Neural crest cell (in vitro differentiated cells): Measurements from ENCODE around the gene KISS1. TPM values are rescaled to one million over a fixed set of nuclear protein-coding genes. Genes with fewer than 3 reads are reported as not detected.

ENCODE experiments used
- DNase-seq: peaks from one replicate; pipeline ENCODE4 v3.0.0; 2021; ENCODE audit warnings: low read depth, mixed read lengths, low spot score
- H3K27ac Mint-ChIP-seq: one replicate; pipeline ENCODE4 v1.8.0; 2021; ENCODE audit warnings: mild to moderate bottlenecking, mixed read lengths; ENCODE audit not compliant: unreplicated experiment
- H3K27me3 Mint-ChIP-seq: 2 replicates; pipeline ENCODE4 v1.8.0; 2021; ENCODE audit warnings: low read depth, mild to moderate bottlenecking, mixed read lengths
- H3K36me3 Mint-ChIP-seq: 2 replicates; pipeline ENCODE4 v1.8.0; 2021; ENCODE audit warnings: low read depth, mild to moderate bottlenecking, mixed read lengths
- H3K4me1 Mint-ChIP-seq: 2 replicates; pipeline ENCODE4 v1.8.0; 2021; ENCODE audit warnings: mixed read lengths
- H3K4me3 Mint-ChIP-seq: one replicate; pipeline ENCODE4 v1.8.0; 2021; ENCODE audit warnings: mild to moderate bottlenecking, mixed read lengths
- H3K9me3 Mint-ChIP-seq: 2 replicates; pipeline ENCODE4 v1.8.0; 2021; ENCODE audit warnings: mixed read lengths
- CTCF ChIP-seq: fragments of 200-600 bp; sonication (generic); conservative IDR thresholded peaks from 2 replicates; pipeline ENCODE4 v1.5.0; 2021; ENCODE audit warnings: antibody characterized with exemption, mild to moderate bottlenecking
- total RNA-seq: library from RNA; stranded (reverse); gene quantifications from 2 replicates; pipeline ENCODE4 v1.2.1, GENCODE V29; 2021

KISS1 gene
- total RNA-seq, 1 donor from 2014 or later: not detected

GRCh38 chr1:204225841-204226735, 29.8 kb upstream of the KISS1 start:
- TF ChIP-seq CTCF: no peak
- no peaks in the 10 kb centered on the region for H3K4me1 Mint-ChIP-seq
- DNase-seq: no peak
- no peaks in the 10 kb centered on the region for H3K9me3 Mint-ChIP-seq
- H3K36me3 Mint-ChIP-seq: no peaks in the 10 kb centered on the region
- H3K27ac Mint-ChIP-seq: no peak overlapping the region
- H3K4me3 Mint-ChIP-seq: no peak overlapping the region
- peaks cover 11% of the 10 kb centered on the region for H3K27me3 Mint-ChIP-seq

- H3K9me3 Mint-ChIP-seq: no peaks in the 10 kb centered on the region
These were observed 28.4 kb upstream of the KISS1 start for GRCh38 chr1:204224655-204225054.

GRCh38 chr1:204223129-204223860, 27.0 kb upstream of the KISS1 start:
- no peaks in the 10 kb centered on the region for H3K4me1 Mint-ChIP-seq
- H3K36me3 Mint-ChIP-seq: no peaks in the 10 kb centered on the region
- peaks cover 5% of the 10 kb centered on the region for H3K27me3 Mint-ChIP-seq
- no peak for TF ChIP-seq CTCF
- no peak overlapping the region for H3K4me3 Mint-ChIP-seq
- H3K9me3 Mint-ChIP-seq: no peaks in the 10 kb centered on the region
- no peak overlapping the region for H3K27ac Mint-ChIP-seq
- DNase-seq: no peak

More at GRCh38 chr1:204224655-204225054, 28.4 kb upstream of the KISS1 start:
- no peak overlapping the region for H3K4me3 Mint-ChIP-seq
- peaks cover 8% of the 10 kb centered on the region for H3K27me3 Mint-ChIP-seq
- TF ChIP-seq CTCF: no peak
- H3K4me1 Mint-ChIP-seq: no peaks in the 10 kb centered on the region
- no peak overlapping the region for H3K27ac Mint-ChIP-seq
- H3K36me3 Mint-ChIP-seq: no peaks in the 10 kb centered on the region
- no peak for DNase-seq

- H3K9me3 Mint-ChIP-seq: no peaks in the 10 kb centered on the region
- H3K4me3 Mint-ChIP-seq: no peak overlapping the region
- H3K4me1 Mint-ChIP-seq: no peaks in the 10 kb centered on the region
- no peak for DNase-seq
- no peak for TF ChIP-seq CTCF
- no peak overlapping the region for H3K27ac Mint-ChIP-seq
- H3K27me3 Mint-ChIP-seq: peaks cover 10% of the 10 kb centered on the region
- no peaks in the 10 kb centered on the region for H3K36me3 Mint-ChIP-seq
These were observed 26.4 kb upstream of the KISS1 start for GRCh38 chr1:204222764-204223055.

GRCh38 chr1:204222006-204222763, 25.9 kb upstream of the KISS1 start:
- Mint-ChIP-seq H3K27me3 (peaks cover 12% of the 10 kb centered on the region), H3K9me3 (no peaks in the 10 kb centered on the region), H3K4me3 (no peak overlapping the region), H3K4me1 (no peaks in the 10 kb centered on the region), H3K27ac (no peak overlapping the region), H3K36me3 (no peaks in the 10 kb centered on the region)
- no peak for DNase-seq
- no peak for TF ChIP-seq CTCF
